ENCODE results near the gene PSG6.
"Not testable (repeated sequence)": the region's sequence is repeated elsewhere in the genome, so short reads cannot be mapped to it uniquely, and the experiment has no call there.

Gene PSG6

DNA sequence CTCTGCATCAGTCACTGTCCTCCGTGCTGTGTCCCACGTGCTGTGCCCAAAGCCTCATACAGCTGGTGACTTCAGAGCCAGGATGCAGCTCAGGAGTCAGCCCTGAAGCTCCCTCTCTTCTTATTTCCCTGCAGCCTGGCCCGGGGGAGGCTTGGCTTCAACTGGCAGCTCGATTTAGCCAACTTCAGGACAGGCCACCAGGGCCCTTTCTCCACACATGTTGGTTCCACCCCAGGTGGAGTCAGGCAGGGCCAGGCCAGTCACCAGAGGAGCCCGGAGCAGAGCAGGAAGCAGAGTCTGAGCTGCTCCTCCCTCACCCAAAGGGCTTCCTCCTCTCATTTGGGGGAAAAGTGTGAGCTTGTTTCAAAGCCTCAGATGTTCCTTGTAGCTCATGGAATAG is 11.5 kb downstream of the PSG6 start:
- not testable (repeated sequence) for DNase-seq (ENCODE audit: low spot score)

DNA sequence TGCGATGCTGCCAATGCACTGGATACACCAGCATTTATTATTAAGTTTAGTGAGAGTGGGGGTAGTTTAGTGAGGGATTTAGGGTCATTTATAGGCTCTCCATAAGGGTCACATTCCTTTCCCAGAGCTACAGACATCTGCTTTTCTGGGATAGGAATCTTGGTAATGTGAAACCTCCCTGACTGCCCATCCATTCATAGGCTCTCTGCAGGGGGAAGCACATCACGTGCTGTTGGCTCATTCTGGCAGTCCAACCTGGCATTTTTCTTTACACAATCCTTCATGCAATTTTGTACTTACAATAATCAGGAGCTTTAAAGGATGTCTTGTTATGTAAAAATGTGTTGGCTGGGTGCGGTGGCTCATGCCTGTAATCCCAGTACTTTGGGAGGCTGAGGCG is 17.1 kb downstream of the PSG6 start:
- not testable (repeated sequence) for DNase-seq (ENCODE audit: low spot score)

DNA sequence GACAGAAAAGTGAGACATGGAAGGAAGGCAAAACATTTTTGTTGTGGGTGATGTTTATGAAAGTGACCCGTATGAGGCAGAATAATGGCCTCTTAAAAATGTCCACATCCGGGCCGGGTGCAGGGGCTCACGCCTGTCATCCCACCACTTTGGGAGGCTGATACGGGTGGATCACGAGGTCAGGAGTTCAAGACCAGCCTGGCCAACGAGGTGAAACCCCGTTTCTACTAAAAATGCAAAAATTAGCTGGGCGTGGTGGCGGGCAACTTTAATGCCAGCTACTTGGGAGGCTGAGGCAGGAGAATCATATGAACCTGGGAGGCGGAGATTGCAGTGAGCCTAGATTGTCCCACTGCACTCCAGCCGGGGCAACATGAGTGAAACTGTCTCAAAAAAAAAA is 18.0 kb downstream of the PSG6 start:
- not testable (repeated sequence) for DNase-seq (ENCODE audit: low spot score)

DNA sequence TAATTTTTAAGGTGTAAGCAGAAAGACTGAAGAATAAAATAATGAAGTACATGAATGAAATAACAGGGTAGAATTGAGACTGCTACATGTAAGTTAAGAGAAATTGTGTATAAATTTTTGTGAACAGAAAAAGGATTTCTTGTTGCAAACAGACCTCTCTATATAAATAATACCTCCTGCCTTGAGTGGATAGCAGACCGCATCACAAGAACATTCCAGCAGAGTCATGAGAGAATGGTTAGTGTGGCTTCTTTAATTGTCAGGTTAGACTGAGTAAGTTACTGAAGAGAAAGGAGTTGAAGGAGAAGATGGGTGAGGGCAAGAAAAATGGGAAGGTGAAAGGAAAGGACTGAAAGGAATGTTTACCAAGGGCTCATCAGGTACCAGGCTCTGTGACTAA is 18.6 kb downstream of the PSG6 start:
- not testable (repeated sequence) for DNase-seq (ENCODE audit: low spot score)

DNA sequence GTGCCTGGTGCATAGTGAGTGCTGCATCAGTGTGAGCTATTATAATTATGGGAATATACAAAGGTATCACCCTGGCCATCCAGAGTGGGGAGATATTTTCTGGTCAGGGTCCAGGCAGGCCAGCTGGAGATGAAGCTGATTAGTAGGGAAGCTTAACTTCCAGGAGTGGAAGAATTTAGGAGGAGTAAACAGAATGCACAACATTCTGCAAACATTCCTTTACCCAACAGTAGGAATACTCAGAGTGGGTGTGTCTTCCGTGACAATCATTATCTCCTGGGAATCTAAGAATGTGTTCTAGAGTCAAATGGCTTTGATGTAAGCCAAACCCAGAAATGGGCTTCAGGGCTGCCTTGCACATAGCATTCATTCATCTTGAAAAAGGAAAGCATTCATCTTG is 19.0 kb downstream of the PSG6 start:
- DNase-seq (ENCODE audit: low spot score) = peak; percentile 16

DNA sequence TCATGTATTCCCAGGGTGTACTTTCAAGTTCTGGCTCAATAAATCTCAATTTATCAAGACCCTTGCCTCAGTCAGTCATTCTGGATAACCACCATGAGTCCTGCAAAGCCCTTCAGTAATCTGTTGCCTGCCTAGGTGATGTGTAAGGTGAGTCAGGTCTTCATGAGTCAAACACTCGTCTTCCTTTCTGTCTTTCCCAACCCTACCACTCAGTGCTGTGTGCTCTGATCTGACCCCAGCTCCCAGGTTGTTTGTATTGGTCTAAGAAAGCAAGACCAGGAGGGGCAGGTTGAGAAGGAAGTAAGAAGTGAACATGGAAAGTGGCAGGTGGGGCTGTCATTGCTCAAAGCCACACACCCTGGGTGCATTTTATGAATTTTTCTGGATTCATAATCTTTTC is 20.0 kb downstream of the PSG6 start:
- not testable (repeated sequence) for DNase-seq (ENCODE audit: low spot score)

DNA sequence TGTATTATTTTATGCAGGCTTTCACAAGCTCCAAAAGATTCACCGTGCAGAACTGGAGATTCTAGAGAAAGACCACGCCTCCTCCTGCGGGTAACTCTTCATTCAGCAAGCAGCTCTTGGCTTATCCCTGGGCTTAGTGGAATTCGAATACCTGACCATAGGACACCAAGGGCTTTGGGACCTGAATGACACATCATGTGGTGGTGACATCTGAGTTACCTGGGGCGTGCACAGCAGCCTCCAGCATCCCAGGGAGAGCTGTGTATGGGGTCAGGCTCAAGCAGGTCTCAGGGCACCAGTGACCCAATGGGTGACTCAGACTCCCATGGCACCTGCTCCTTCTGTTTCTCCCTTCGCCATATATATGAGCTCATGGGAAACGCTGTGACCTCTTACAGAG is 27.2 kb downstream of the PSG6 start:
- not testable (repeated sequence) for DNase-seq (ENCODE audit: low spot score)

DNA sequence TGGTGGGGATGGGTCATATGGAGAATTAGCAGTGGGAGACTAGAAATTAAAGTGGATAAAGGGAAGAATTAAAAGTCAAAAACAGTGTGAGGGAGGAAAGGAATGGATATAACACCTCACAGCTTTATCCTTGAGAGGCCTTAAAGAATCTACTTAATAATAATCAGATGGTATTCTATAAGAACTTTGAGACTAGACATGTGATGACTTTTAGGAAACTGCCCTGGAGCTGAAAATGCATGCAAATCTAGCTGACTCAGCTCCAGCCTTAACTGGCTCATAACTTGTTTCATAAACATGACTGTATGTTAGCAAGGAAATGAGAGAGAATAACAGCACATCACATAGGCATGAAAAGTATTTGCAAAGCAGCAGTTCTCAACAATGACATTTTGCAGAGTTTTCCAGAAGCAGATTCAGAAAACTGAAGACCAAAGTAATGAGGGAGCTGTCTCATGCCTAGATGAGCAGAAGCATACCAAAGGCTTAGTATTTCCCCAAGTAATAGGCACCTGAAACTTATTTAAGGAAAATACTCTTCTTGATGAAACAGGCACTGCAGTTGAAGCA is 29.7 kb downstream of the PSG6 start:
- not testable (repeated sequence) for DNase-seq (ENCODE audit: low spot score)

DNA sequence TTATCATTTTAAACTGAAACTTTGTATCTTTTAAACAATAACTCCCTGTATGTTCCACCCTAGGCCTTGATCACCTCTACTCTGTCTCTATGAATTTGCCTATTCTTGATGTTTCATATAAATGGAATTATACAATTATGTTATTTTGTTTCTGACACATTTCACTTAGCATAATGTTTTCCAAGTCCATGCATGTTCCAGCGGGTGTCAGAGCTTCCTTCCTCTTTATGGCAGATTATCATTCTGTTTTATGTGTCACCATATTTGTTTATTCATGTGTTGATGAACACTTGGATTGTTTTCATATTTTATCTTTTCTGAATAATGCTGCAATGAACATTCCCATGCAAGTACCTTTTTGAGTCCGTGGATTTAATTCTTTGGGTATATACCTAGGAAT is 35.0 kb downstream of the PSG6 start:
- DNase-seq (ENCODE audit: low spot score) = not testable (repeated sequence)

DNA sequence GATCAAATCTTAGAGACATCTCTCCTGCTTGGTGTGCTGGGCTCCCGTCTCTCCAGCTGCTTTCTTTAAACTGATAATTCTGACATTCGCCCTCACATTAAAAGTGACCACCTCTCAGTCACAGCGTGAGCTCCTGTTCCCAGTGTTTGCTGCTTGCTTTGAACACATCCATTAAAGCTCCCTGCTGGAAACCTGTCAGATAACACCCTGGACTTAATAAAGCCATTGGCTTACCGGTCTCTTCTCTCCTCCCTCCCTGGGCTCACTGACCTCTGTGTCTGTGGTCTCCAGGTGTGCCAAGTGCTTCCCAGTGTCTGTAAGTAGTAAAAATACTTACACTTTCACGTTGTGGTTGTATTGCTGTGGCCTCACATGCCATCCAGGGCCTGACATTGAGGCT is 35.7 kb downstream of the PSG6 start:
- DNase-seq (ENCODE audit: low spot score) = not testable (repeated sequence)

DNA sequence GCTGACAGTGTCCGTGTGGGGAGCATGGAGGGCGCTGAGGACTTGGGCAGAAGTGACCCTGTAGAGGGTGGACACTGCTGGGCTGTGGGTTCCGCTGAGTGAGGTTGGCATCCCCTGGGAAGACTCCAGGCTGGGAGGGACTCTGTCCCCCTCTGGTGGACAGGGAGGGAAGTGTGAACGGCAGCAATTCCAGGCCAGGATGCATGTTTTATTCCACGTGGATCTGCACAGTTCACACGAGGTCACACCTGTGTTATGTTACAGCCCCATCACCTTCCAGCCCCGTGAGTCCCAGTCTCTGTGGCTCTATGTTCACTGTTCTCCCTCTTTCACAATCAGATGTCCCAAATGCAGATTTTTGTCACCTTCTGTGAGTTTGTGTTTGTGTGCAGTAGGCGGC is 36.4 kb downstream of the PSG6 start:
- peak; percentile 10 for DNase-seq (ENCODE audit: low spot score)

DNA sequence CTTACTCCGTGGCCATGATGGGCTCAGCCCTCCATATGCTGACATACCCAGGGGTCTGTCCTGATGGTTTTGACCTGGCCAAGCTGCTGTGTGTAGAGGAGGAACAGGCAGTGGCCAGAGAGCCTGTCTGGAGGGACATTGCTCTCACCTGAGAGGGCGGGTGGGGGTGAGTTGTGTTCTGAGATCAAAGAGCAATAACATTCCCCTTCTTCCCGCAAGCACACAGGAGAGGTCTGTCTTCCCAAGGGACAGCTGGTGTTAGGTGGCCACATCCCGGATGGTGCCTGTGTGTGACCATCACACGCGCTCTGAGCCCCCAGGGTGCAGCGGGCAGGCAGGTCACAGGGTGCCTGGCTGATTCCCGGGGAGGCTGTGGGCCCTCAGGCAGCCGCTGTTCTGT is 37.1 kb downstream of the PSG6 start:
- not testable (repeated sequence) for DNase-seq (ENCODE audit: low spot score)

DNA sequence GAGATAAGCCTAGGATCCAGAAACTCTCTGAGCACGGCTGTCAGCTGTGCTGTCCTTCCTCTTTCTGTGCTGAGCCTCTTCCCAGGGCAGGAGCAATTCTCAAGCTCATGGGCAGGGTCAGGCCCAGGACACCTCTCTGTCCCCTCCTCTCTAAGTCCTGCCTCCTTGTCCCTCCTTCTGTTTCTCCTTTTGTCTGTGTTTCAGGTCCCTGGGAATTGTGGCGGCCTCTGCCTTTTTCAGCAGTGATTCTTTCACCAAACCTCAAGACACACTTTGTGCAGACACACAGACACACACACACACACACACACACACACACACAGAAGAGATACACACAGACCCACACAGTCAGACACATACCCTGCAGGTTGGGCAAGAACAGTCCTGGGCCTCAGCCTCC is 38.1 kb downstream of the PSG6 start, which contains the start of gene PSG1:
TSS of gene PSG1 (minus strand) at position 101 of the 400 bp plus-strand sequence. CDS start 132 bp downstream, outside the sequence.
- DNase-seq (ENCODE audit: low spot score) = no peak

DNA sequence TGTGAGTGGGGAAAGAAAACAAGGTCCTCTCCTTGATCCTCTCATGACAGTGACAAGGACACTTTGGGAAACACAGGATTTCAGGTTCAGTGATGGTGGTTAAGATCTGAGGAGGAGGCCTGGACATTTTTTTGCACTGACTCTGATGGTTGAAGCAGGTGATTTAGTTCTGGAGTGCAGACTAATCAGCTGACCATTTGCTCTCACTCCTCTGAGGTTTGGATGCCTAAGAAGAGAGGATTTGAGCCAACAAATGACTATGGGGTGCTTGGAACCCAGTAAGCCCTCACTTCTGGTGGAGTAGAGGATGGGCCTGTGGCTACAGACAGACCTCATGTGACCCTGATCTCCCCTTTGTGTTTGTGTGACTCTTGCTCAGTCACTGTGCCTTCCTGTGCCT is 41.1 kb downstream of the PSG6 start:
- DNase-seq (ENCODE audit: low spot score) = not testable (repeated sequence)

DNA sequence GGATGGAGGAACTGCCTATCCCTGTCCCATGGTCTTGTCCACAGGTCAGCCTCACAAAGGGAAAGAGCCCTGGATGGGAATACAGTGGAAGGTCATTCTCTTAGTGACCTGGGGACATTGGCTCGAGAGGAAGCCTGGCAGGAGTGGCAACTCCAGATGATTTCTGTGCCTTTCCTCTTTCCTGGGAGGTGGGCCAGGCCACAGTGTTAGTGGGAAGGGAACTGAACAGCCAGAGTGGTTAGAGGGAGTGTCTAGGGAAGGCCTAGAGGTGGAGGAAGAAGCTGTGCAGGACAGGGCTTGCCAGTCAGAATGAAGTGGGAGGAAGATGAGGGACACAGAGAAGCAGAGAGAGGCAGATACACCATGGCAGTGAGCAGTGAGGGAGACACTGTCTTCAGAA is 41.8 kb downstream of the PSG6 start:
- peak; percentile 41 for DNase-seq (ENCODE audit: low spot score)

DNA sequence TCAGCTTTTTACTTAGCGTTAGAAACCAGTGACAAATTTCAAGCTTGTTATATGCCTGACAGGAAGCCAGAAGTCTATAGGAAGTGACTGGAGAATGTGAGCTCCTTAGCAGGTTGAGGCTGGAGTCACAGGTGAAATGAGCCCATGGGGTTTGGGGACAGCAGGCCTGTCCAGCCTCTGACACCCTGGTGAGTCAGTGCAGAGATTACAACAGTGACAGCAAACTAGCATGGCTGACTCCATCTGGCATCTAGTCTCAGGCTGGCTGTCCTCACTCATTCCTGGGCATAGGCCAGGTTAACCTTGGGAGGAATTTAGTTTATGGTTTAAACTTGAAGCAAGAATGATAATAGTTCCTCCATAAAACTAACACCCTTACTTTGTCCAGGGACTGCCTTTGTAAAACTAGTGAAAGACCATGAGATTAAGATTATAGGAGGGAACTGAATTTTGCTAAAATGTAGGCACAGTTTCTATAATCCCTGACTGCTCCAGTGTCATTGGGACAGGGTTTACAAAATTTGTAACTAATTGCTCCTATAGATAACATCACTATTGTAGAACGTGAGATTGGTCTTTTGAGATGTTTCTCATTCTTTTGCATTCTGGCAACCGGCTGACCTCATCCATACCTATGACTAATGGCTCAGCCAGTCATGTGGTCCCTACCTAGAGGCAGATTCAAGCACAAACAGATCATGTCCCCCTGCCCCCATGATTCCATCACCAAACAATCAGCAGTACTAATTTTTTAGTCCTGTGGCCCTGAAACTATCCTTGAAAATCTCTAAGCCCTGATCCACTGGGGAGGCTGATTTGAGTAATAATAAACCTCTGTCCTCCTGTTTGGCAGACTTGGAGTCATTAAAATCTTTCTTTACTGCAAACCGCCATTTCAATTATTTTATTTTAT is 42.5 kb downstream of the PSG6 start:
- not testable (repeated sequence) for DNase-seq (ENCODE audit: low spot score)

DNA sequence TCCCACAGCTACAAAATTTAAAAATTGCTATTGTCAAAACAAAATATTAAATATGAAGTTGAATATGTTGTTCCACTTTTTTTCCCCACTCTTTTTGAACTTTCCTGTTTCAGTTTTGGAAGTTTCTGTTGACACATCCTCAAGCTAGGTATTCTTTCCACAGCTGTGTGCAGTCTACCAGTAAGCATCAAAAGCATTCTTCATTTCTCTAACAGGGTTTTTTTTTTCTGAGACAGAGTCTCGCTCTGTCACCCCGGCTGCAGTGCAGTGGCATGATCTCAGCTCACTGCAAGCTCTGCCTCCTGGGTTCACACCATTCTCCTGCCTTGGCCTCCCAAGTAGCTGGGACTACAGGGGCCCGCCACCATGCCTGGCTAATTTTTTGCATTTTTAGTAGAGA is 43.6 kb downstream of the PSG6 start:
- not testable (repeated sequence) for DNase-seq (ENCODE audit: low spot score)

DNA sequence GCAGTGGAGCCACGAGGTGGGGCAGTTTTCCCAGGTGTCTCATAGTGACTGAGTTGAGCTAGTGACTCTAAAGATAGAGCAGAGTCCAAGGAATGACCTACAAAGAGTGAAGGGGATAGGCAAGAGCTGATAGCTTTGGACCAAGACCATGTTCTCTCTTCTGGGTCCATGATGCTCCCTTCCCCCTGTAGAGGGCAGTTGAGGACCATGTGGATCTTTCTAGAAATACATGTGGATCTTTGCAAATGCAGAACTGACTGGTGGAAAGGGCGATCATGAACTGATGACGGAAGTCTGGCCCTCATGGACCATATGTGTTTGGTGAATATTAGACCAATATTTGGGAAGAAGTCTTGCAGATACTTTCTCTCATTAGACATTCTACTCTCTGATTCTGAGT is 45.1 kb downstream of the PSG6 start:
- DNase-seq (ENCODE audit: low spot score) = no peak

DNA sequence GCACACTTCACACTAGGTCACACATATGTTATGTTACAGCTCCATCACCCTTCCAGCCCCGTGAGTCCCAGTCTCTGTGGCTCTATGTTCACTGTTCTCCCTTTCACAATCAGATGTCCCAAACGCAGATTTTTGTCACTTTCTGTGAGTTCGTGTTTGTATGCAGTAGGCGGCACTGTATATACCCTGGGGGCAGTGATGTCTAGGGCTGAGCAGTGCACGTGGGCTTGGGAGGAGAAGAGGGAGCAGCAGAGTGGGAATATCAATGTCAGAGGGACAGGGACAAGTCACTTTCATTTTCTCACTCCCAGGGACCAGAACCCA is 60.2 kb downstream of the PSG6 start:
- DNase-seq (ENCODE audit: low spot score) = no peak

DNA sequence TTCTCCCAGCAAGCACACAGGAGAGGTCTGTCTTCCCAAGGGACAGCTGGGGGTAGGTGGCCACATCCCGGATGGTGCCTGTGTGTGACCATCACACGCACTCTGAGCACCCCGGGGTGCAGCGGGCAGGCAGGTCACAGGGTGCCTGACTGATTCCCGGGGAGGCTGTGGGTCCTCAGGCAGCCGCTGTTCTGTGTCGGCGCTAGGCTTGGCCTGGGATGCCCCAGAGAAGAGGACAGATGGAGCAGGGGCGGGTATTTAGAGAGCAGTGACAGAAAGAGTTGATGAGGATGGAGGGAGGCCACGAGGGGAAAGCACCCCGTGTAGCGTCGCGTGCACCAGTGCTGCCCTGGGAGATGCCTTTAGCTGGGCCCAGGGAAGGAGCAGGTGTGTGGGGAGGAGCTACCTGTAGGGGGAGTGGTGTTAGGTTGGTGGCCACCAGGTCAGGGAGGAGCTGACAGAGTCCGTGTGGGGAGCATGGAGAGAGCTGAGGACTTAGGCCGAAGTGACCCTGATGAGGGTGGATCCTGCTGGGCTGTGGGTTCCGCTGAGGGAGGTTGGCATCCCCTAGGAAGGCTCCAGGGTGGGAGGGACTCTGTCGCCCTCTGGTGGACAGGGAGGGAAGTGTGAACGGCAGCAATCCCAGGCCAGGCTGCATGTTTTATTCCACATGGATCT is 60.7 kb downstream of the PSG6 start:
- DNase-seq (ENCODE audit: low spot score) = not testable (repeated sequence)

DNA sequence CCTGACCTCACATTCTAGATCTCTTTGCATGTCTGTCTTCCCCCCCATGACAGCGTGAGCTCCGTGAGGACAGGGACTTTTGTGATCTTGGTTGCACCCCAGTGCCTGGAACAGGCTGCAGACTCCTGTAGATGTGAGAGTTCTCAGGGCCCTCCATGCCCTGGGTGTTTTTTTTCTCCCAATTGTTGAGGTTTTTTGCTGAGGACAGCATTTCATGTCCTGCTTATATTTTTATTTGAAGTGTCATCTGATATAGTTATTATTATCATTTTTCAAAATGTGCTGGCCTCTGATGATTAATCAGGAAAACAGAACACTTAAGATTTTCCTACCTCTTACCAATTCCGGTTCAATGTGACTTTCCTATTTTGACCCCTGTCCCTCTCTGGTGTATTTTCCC is 62.9 kb downstream of the PSG6 start:
- DNase-seq (ENCODE audit: low spot score) = not testable (repeated sequence)

DNA sequence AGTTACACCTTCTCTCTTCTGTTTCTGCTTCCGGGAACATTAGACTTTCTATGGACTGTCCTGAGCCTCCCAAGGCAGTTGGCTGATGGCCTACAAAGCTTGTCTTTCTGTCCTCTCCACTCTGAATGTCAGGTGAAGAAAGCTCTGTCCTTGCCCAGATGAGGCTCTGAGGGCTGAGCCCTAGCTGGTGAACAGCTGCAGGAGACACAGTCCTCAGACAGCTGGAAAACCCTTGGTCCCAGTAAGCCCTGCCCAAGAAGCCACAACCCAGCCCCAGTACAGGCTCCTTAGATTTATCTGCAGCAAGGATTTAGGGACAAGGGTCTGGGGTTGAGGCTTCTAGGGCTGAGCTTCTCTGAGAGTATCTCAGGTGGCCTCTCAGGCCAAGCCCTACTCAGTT is 64.5 kb downstream of the PSG6 start:
- not testable (repeated sequence) for DNase-seq (ENCODE audit: low spot score)

DNA sequence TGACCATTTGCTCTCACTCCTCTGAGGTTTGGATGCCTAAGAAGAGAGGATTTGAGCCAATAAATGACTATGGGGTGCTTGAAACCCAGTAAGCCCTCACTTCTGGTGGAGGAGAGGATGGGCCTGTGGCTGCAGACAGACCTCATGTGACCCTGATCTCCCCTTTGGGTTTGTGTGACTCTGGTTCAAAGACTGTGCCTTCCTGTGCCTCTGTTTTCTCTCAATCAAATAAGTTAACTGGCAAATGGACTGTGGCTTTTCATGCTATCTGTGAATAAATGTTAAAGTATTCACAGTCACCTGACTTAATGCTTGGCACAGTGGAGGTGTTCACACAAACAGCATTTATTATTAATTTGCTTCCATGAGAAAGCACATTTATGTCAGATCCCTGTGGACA is 64.9 kb downstream of the PSG6 start:
- DNase-seq (ENCODE audit: low spot score) = not testable (repeated sequence)

Measured in GM03348 (cell line).